ENCODE measurements around the gene AFDN. TPM values are rescaled to one million over a fixed set of nuclear protein-coding genes. Genes with fewer than 3 reads are reported as not detected.

Gene AFDN
- total and polyA plus RNA-seq, 10 of the 15 experiments (the other 5 are each of a cell fraction or from before 2014, with no cell fraction given), result 5.7 to 68.2 (median 45.1) TPM

GRCh38 chr6:167840160-167840525 is 13.4 kb downstream of the AFDN start:
- ChIA-PET RAD21 (ENCODE audit: unreplicated experiment) (interaction anchor here (0.7 to 1.5 kb wide), 2 partner anchors 10 to 12 kb away, joined by 4 to 6 read pairs; no protein-coding TSS in a partner anchor), POLR2A (interaction anchor here (0.5 kb wide), 1 partner anchor 46 kb away, joined by 3 read pairs; no protein-coding TSS in a partner anchor), SMC1A (ENCODE audit: uncharacterized antibody, unreplicated experiment) (interaction anchor here (1.2 to 1.4 kb wide), 2 partner anchors 10 to 15 kb away, joined by 5 to 6 read pairs; no protein-coding TSS in a partner anchor), CTCF (interaction anchor here (1.1 kb wide), 1 partner anchor 16 kb away, joined by 3 read pairs; no protein-coding TSS in a partner anchor)
- Histone ChIP-seq H3K36me3 (ENCODE audit: control insufficient read depth in 2 of 2, insufficient read depth in 2 of 2, low read length in 1 of 2) (no peaks in the 10 kb centered on the region), H3K9ac (ENCODE audit: control insufficient read depth, insufficient read depth, low read length) (no peak overlapping the region), H3K79me2 (ENCODE audit: control insufficient read depth, insufficient read depth, low read length) (peaks cover 40% of the 10 kb centered on the region), H3K27ac (ENCODE audit: control insufficient read depth, insufficient read depth) (no peak overlapping the region), H3K4me3 (no peak overlapping the region), H3K9me3 (replicated peaks; ENCODE audit: control insufficient read depth, insufficient read depth, low read length) (no peaks in the 10 kb centered on the region), H3K4me1 (ENCODE audit: control insufficient read depth, insufficient read depth, low read length) (no peaks in the 10 kb centered on the region), H4K20me1 (ENCODE audit: control insufficient read depth, insufficient read depth) (no peaks in the 10 kb centered on the region; the same call in 1 of the 2 replicates), H3K4me2 (ENCODE audit: control insufficient read depth, insufficient read depth) (no peak overlapping the region), H3K27me3 (replicated peaks in 1 of 2; ENCODE audit: control insufficient read depth in 2 of 2, insufficient read depth in 2 of 2, low read length in 1 of 2) (no peaks in the 10 kb centered on the region), H2AFZ (ENCODE audit: control insufficient read depth, low read depth, low read length) (no peak overlapping the region)
- ATAC-seq, result no peak
- no TSS peak for BruUV-seq (replicated peaks)
- in situ Hi-C loops (cut with MboI), result no loop called here
- FAIRE-seq, result no peak
- 54% methylated on average over 4 of the region's 4 CpGs for WGBS (ENCODE audit: insufficient coverage, insufficient replicate concordance, low lambda C conversion rate, missing lambda C conversion rate)
- DNase-seq (ENCODE audit: low read depth, low spot score), result no peak
- TF ChIP-seq USF2 (IDR thresholded peaks at IDR 0.05; ENCODE audit: borderline replicate concordance, low read depth, low read length) (no peak), HDAC6 (IDR thresholded peaks at IDR 0.05; ENCODE audit: unreplicated experiment) (no peak), IKZF1 (conservative IDR thresholded peaks at IDR 0.05) (no peak), RELA (IDR thresholded peaks at IDR 0.05; ENCODE audit: borderline replicate concordance, partially characterized antibody) (no peak), NR2F1 (conservative IDR thresholded peaks at IDR 0.05) (no peak), NRF1 (conservative IDR thresholded peaks at IDR 0.05; ENCODE audit: low read depth, low read length) (no peak), RCOR1 (conservative IDR thresholded peaks at IDR 0.05; ENCODE audit: low read depth, low read length) (no peak), SMAD5 (IDR thresholded peaks at IDR 0.05; ENCODE audit: low read depth) (no peak), BACH1 (IDR thresholded peaks at IDR 0.05; ENCODE audit: borderline replicate concordance) (no peak), EZH2 (IDR thresholded peaks at IDR 0.05; ENCODE audit: borderline replicate concordance, control insufficient read depth, low read depth, low read length) (no peak)
- TF ChIP-seq, protein P1, sequence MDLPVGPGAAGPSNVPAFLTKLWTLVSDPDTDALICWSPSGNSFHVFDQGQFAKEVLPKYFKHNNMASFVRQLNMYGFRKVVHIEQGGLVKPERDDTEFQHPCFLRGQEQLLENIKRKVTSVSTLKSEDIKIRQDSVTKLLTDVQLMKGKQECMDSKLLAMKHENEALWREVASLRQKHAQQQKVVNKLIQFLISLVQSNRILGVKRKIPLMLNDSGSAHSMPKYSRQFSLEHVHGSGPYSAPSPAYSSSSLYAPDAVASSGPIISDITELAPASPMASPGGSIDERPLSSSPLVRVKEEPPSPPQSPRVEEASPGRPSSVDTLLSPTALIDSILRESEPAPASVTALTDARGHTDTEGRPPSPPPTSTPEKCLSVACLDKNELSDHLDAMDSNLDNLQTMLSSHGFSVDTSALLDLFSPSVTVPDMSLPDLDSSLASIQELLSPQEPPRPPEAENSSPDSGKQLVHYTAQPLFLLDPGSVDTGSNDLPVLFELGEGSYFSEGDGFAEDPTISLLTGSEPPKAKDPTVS (IDR thresholded peaks at IDR 0.05; ENCODE audit: low read depth, low read length), result no peak
- intact Hi-C loops (cut with micrococcal nuclease; ENCODE audit: unreplicated experiment), result no loop called here

All from GM12878 (cell line).